GM21619 (cell line): ENCODE measurements around the gene CHCHD4.

Source experiments
- ATAC-seq: cut with Tn5 transposase; IDR thresholded peaks from one replicate; pipeline ENCODE4 v1.9.1; 2021; ENCODE audit not compliant: unreplicated experiment

CHCHD4 gene

DNA sequence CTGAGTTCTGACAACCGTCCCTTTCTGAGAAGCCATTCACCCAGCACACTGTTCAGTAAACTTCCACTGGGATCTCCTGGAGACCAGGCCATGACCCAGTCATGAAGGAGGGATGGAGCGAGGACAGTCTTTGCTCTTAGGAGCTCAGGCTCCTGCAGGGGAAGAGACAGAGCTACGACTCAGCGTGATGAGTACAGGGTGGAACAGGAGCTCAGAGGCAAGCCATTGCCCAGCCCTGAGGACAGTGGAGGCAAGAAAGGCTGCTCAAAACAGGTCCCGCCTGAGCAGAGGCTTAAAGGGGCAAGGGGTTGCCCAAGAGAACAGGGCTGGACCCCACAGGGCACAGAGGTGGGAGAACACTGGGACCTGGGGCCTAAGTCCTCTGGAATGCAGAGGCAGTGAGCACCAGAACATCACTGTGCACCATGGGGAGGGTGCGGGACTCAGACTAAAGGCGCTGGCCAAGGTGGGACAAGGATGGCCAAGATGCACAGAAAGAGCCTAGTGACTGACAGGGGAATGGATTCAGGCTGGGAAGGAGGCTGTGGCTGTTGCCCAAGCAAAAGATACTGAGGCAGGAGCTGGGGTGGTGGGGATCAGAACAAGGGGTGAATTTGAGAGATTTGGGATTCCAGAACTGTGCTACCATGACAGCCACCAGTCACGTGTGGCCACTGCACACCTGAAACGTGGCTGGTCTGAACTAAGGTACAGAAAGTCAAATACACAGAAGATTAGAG, 26.0 kb upstream of the CHCHD4 start:
- ATAC-seq: no peak

DNA sequence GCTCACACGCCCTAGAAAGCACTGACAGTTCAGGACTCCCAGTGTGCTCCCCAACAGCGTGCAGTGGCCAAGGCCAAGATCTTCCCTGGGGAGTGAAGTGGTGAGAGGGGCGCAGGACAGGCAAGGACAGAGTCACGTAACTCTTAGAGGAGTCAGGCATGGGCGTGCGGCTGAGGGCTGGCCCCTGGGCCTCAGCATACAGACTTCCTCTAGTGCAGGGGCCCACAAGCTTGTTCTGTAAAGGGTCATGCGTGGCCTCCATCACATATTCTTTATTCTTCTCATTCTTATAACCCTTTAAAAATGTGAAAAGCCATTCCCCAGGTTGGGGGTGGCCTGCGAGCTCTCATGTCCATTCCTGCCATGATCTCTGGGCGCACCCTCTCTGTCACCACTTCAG, 25.4 kb upstream of the CHCHD4 start:
- ATAC-seq: no peak

DNA sequence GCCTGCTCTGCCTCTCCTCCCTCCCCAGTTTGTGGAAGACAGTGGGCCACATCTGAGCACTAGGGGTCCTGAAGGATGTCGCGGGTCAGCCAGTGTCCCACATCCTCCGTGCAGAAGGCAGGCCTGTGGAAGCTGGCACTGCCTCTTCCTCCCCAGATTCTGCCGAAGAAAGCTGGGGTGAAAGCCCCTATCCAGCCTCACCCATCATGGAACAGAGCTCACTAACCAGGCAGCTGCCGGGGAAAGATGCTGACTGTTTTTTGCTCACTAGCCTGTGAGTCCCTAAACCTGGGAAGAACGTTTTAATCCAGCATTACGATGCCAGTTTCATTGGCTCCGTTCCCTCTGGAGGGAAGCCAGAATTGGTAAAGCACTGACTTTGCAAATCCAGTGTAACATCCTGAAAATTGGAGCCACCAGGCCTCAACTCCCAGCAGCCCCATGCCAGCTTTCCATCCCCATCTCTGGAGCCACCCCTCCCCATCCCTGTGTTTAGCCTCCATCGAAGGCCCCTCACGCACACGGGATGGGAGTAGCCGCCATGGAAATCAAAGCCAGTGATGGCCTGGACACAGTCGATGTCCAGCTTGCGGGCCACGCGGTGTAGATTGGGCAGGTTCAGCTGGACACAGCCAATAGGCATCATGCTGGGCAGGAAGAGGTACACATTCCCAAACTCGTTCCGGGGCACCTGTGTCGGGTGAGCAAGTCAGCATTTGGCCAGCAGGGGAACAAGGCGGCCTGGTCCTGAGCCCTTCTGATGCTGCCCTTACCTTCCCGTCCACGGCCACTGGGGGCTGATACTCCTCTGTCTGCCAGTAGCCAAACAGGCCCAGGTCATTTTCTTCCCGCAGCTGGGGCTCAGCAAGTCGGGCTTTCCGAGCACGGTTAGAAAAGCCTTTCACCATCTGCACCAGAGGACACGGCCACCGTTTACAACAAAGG, 23.6 kb upstream of the CHCHD4 start:
- ATAC-seq: no peak

- ATAC-seq: no peak
These were observed 22.9 kb upstream of the CHCHD4 start for GRCh38 chr3:14147617-14148016.

DNA sequence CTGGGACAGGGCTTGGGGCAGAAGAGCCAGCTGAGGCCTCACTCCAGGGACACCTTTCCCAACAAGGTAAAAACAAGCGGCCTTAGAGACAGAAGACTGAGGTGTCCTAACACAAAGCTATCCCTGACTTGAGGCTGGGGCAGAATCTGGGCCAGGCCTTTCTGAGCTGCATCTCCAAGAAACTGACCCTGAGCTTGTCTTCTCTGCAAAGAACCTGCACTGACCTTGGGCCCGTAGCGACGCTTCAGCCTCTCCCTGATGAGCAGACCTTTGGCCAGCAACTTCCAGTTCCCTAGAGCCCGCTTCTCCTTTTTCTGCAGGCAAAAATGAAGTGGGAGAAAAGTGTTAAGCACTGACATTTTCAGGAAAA, 22.4 kb upstream of the CHCHD4 start:
- no peak for ATAC-seq

GRCh38 chr3:14146381-14147065, 21.9 kb upstream of the CHCHD4 start:
- no peak for ATAC-seq

- ATAC-seq: no peak
These were observed 21.2 kb upstream of the CHCHD4 start for GRCh38 chr3:14145670-14146380.

DNA sequence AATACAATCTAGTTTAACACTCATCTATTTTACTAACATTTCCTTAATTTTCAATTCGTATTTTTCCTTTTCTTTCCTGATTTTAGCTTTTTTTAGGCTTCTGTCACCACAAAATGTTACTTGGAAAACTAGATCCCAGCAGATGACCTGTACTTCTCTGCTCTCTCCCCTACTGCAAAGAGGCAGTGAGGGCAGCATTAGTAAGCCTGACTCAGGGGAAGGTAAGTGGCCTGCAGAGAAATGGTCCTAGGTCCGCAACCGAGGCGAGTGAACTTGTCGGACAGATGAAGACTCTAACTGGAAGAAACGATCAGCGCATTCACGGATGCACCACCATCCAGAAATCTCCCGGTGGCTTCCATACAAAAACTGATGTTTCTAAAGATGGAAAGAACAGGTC, 20.6 kb upstream of the CHCHD4 start:
- ATAC-seq: no peak

- ATAC-seq: peak; percentile 97
These were observed 19.9 kb upstream of the CHCHD4 start for GRCh38 chr3:14144423-14145075.

DNA sequence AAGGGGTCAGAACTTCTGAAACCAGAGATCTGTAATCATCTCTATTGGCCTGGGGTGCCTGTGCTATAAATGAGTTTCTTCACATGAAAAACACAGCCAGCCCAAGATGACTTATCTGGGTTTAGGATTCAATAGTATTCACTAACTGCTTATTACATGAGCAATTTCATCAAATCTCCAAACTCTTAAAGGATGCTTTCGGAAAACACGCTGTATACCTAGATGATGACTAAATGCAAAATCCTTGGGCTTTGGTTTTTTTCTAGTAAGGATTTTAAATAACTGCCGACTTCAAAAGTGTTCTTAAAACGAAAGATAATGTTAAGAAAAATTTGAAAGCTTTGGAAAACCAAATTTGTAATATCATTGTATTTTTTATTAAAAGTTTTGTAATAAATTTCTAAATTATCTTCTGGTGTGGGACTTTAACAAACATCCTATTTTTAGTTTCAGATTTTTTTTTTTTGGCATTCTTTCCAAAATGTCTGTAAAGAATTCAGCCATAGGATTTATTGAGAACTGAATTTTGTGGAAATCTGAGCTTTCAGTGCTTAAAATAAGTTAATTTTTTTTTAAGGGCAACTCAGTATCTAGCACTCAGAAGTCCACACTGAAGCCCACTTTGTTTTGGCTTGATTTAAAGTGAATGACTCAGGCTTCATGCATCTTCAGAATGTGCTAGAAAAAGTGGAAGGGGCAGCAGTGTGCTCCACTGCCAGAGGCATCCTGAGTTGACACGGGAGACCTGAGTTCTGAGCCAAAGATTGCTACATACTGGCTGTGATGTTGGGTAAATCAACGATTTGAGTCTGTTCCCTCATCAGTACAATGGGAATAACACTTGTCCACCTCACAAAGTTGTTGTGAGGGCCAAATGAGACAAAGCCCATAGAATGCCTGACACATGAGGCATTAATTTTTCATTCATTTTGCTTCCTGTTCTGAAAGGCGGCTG, 18.9 kb upstream of the CHCHD4 start:
- ATAC-seq: no peak

- no peak for ATAC-seq
These were observed 18.0 kb upstream of the CHCHD4 start for GRCh38 chr3:14142567-14143270.

GRCh38 chr3:14141602-14142341, 17.1 kb upstream of the CHCHD4 start:
- ATAC-seq: no peak

DNA sequence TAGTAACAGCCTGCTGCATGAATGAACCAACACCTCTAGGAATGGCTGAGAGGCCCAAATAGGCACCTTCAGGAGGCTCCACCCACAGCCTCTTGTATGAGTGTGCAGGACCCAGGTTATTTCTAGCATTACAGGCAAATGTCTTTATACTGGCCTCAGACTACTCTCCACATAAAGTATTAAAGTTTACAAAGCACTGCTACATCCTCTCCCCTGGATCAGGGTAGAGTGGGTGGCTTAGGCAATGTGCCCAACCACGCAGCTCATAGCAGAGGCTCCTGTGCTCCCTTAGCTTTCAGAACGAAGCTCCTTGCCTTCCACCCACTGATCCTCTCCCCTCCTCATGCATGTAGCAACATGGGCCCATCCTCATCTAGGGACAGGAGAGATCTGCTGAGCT, 16.5 kb upstream of the CHCHD4 start:
- no peak for ATAC-seq

GRCh38 chr3:14140668-14141067, 16.0 kb upstream of the CHCHD4 start:
- ATAC-seq: no peak

DNA sequence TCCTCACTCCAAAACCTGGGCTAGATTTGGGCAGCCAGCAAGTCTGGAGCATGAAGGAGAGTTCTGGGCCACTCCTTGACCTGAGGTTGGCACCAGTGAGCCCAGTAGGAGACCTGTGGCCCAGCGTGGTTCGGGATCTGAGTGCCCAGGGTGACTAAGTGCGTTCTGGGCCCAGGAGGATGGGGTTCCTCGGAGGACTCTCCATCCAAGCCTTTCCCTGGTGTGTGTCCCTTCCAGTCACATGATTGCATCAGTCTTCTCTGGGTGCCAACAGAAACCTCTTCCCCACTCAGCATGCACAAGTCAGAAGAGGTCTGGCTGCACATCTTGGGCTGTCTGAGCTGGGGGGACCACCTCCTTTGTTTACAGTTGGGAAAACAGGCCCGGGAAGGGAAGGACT, 15.1 kb upstream of the CHCHD4 start:
- ATAC-seq: no peak

DNA sequence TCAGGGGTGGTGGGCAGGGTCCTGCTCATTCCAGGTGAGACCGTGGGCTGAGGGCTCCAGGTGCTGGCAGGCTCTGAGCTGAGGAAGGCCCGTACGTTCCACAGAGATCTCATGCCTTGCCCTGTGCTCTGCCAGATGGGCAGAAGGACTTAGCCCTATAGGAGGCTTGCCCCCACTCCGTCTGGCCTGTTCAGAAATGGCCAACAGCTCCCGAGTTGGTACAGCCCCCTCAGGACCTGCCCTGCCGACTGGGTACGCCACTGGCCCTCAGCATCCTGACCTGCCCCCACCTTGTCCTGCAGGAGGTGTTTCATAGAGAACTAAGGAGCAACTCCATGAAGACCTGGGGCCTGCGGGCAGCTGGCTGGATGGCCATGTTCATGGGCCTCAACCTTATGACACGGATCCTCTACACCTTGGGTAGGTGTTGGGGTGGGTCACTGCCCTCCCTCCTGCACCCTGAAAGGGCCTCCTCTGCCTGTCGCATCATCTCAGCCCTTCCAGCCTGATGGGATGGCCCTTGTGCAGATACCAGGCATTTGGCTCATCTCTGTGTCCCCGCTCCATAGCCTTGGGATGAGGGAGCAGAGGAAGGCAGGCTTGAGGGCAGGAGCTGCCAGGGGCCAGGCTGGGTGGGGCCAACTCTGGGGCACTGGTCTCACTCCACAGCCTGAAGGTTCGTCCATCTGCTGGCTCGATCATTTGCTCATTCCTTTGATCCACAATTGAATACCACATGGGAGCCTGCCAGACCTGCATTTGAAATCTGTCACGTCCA, 14.4 kb upstream of the CHCHD4 start:
- no peak for ATAC-seq

DNA sequence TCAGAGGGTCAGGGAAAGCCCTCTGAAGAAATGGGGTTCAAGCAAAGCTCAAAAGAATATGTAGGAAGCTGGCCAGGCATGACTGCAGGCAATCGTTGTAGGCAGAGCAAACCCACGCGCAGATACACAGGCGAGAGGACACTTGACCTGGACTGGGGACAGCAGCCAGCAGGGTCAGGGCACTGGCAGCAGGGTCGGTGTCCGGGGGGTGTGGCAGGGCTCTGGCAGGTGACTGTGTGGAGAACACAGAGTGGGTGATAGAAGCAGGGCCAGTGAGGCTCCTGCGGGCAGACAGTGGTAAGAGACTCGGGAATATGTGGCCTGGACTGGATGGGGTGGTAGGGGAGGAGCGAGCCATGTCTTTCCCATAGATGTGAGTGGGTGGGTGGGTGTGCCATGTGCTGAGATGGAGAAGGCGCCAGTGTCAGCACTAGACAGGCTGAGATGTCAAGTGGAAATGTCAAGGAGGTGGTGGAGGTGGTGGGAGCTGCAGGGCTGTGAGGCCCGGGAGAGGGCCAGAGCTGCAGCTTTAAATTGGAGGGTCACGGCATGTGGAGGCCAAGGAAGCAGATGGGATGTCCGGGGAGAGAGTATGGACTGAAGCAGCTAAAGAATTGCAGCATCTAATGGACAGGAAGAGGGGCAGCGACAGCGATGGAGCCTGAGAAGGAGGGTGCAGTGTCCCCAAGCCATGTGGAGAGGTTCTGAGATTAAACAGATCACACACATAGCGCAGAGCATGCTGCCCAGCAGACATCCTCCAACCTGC, 13.6 kb upstream of the CHCHD4 start:
- ATAC-seq: no peak
